ENCODE results near the gene RPN2.

The RPN2 gene

DNA sequence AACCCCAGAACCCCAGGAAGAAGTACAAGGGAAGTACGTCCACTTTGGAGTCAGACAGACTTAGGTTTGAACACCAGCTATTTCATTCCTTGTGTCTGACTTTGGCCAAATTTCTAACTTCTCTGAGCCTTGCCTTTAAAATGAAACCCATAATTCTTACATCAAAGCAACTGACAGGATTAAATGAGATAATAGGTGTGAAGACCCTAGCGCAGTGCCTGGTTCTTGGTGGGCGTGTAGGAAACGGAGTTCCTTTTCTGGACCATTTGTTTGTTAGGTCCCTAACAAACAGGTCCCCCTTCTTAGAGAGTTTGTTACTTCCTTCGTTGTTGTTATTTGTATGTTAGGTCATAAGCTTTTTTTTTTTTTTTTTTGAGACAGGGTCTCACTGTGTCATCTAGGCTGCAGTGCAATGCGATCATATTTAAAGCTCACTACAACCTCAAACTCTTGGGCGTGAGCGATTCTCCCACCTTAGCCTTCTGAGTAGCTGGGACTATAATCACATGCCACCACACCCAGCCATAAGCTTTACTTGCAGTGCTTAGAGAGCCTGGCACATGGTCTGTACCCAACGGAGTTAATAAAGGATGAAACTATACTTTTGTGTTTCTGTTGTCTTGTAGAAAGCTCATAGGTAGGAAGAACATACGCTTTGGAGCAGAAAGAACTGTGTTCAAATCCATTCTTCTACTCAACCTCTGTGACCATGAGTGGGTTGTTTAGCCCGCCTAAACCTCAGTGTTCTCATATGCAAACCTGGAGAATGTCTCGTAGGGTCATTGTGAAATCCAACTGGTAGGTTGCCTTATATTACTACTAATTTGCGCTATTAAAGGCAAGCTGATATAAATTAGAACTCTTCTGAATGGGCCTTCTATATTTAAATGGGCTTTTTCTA lies 22.0 kb downstream of the RPN2 start:
- H3K36me3 ChIP-seq (ENCODE audit: control insufficient read depth, insufficient read depth, low read length) = peaks cover 96% of the 10 kb centered on the region
- H3K4me1 ChIP-seq (ENCODE audit: control insufficient read depth, insufficient read depth, low read length) = peaks cover 3% of the 10 kb centered on the region; the same call in 1 of the 2 replicates
- peak overlapping the region; percentile 74 for H3K27ac ChIP-seq (ENCODE audit: low read depth, low read length)
- H3K9ac ChIP-seq (ENCODE audit: low read depth, low read length) = no peak overlapping the region
- no peaks in the 10 kb centered on the region for H3K9me3 ChIP-seq (ENCODE audit: control insufficient read depth, insufficient read depth, low read length)
- H3K4me3 ChIP-seq (ENCODE audit: low read depth, low read length) = no peak overlapping the region
- H3K27me3 ChIP-seq (ENCODE audit: control insufficient read depth, insufficient read depth, low read length) = no peaks in the 10 kb centered on the region

GRCh38 chr20:37201827-37202162 lies 22.7 kb downstream of the RPN2 start:
- Histone ChIP-seq H3K9me3 (ENCODE audit: control insufficient read depth, insufficient read depth, low read length) (no peaks in the 10 kb centered on the region), H3K36me3 (ENCODE audit: control insufficient read depth, insufficient read depth, low read length) (peaks cover 97% of the 10 kb centered on the region), H3K4me3 (ENCODE audit: low read depth, low read length) (no peak overlapping the region), H3K4me1 (ENCODE audit: control insufficient read depth, insufficient read depth, low read length) (peaks cover 3% of the 10 kb centered on the region; the same call in 1 of the 2 replicates), H3K27me3 (ENCODE audit: control insufficient read depth, insufficient read depth, low read length) (no peaks in the 10 kb centered on the region), H3K27ac (ENCODE audit: low read depth, low read length) (peak overlapping the region; percentile 74), H3K9ac (ENCODE audit: low read depth, low read length) (no peak overlapping the region)

GRCh38 chr20:37202267-37202943 lies 23.3 kb downstream of the RPN2 start:
- Histone ChIP-seq H3K4me1 (ENCODE audit: control insufficient read depth, insufficient read depth, low read length) (peaks cover 3% of the 10 kb centered on the region; the same call in 1 of the 2 replicates), H3K27ac (ENCODE audit: low read depth, low read length) (peak overlapping the region; percentile 74), H3K9me3 (ENCODE audit: control insufficient read depth, insufficient read depth, low read length) (no peaks in the 10 kb centered on the region), H3K9ac (ENCODE audit: low read depth, low read length) (no peak overlapping the region), H3K27me3 (ENCODE audit: control insufficient read depth, insufficient read depth, low read length) (no peaks in the 10 kb centered on the region), H3K36me3 (ENCODE audit: control insufficient read depth, insufficient read depth, low read length) (peaks cover 97% of the 10 kb centered on the region), H3K4me3 (ENCODE audit: low read depth, low read length) (no peak overlapping the region)

DNA sequence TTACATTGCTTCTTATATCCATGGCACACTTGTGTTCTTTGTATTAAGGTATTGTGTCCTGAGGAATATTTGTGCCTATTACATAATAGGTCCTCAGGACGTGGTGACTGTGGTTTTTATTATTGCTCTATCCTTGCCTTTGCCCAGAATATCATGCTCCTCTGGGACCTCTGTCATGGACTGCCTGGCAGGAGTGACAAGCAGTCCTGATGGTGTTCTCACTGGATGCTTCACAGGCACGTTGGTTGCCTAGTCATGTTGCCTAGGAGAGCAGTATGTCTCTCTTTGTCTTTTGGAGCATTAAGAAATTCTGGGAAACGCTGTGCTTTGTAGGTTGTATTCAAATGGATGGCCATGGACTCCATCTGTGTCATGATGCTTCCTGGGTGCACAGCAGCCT lies 24.9 kb downstream of the RPN2 start:
- no peak overlapping the region for H3K4me3 ChIP-seq (ENCODE audit: low read depth, low read length)
- no peaks in the 10 kb centered on the region for H3K9me3 ChIP-seq (ENCODE audit: control insufficient read depth, insufficient read depth, low read length)
- H3K27me3 ChIP-seq (ENCODE audit: control insufficient read depth, insufficient read depth, low read length) = no peaks in the 10 kb centered on the region
- peak overlapping the region; percentile 10; the same call in 1 of the 2 replicates for H3K9ac ChIP-seq (ENCODE audit: low read depth, low read length)
- no peak overlapping the region for H3K27ac ChIP-seq (ENCODE audit: low read depth, low read length)
- peaks cover 97% of the 10 kb centered on the region for H3K36me3 ChIP-seq (ENCODE audit: control insufficient read depth, insufficient read depth, low read length)
- H3K4me1 ChIP-seq (ENCODE audit: control insufficient read depth, insufficient read depth, low read length) = peaks cover 3% of the 10 kb centered on the region; the same call in 1 of the 2 replicates

DNA sequence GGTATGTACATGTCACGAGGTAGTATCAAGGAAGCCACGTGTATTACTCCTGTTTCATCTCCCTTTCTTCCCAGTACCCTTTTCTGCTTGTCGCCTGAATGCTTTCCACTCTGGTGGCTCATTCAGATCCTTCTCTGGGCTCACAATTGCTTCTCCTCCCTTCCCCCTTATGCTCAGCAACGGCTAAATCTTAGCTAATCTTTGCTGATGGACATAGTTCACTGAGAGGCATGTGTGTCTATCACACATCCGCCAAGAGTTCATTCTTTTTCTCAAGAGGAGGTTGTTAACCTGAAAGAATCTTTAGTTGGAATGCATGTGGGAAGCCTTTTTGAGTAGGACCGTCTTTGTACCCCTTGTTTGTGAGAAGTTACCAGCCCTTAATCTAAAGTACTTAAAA lies 26.0 kb downstream of the RPN2 start:
- Histone ChIP-seq H3K4me1 (ENCODE audit: control insufficient read depth, insufficient read depth, low read length) (peaks cover 3% of the 10 kb centered on the region; the same call in 1 of the 2 replicates), H3K4me3 (ENCODE audit: low read depth, low read length) (no peak overlapping the region), H3K9me3 (ENCODE audit: control insufficient read depth, insufficient read depth, low read length) (no peaks in the 10 kb centered on the region), H3K36me3 (ENCODE audit: control insufficient read depth, insufficient read depth, low read length) (peaks cover 99% of the 10 kb centered on the region), H3K27me3 (ENCODE audit: control insufficient read depth, insufficient read depth, low read length) (no peaks in the 10 kb centered on the region), H3K9ac (ENCODE audit: low read depth, low read length) (no peak overlapping the region), H3K27ac (ENCODE audit: low read depth, low read length) (no peak overlapping the region)

GRCh38 chr20:37205794-37206193 lies 26.7 kb downstream of the RPN2 start:
- H3K9me3 ChIP-seq (ENCODE audit: control insufficient read depth, insufficient read depth, low read length) = no peaks in the 10 kb centered on the region
- H3K27me3 ChIP-seq (ENCODE audit: control insufficient read depth, insufficient read depth, low read length) = no peaks in the 10 kb centered on the region
- no peak overlapping the region for H3K27ac ChIP-seq (ENCODE audit: low read depth, low read length)
- peaks cover 98% of the 10 kb centered on the region for H3K36me3 ChIP-seq (ENCODE audit: control insufficient read depth, insufficient read depth, low read length)
- no peak overlapping the region for H3K4me3 ChIP-seq (ENCODE audit: low read depth, low read length)
- no peak overlapping the region for H3K9ac ChIP-seq (ENCODE audit: low read depth, low read length)
- peaks cover 3% of the 10 kb centered on the region; the same call in 1 of the 2 replicates for H3K4me1 ChIP-seq (ENCODE audit: control insufficient read depth, insufficient read depth, low read length)

- Histone ChIP-seq H3K27me3 (ENCODE audit: control insufficient read depth, insufficient read depth, low read length) (no peaks in the 10 kb centered on the region), H3K4me3 (ENCODE audit: low read depth, low read length) (no peak overlapping the region), H3K9ac (ENCODE audit: low read depth, low read length) (no peak overlapping the region), H3K36me3 (ENCODE audit: control insufficient read depth, insufficient read depth, low read length) (peaks cover 93% of the 10 kb centered on the region), H3K27ac (ENCODE audit: low read depth, low read length) (no peak overlapping the region), H3K9me3 (ENCODE audit: control insufficient read depth, insufficient read depth, low read length) (no peaks in the 10 kb centered on the region), H3K4me1 (ENCODE audit: control insufficient read depth, insufficient read depth, low read length) (peaks cover under 1% of the 10 kb centered on the region; the same call in 1 of the 2 replicates)
These were observed 28.0 kb downstream of the RPN2 start for GRCh38 chr20:37207171-37207570.

- Histone ChIP-seq H3K27me3 (ENCODE audit: control insufficient read depth, insufficient read depth, low read length) (no peaks in the 10 kb centered on the region), H3K36me3 (ENCODE audit: control insufficient read depth, insufficient read depth, low read length) (peaks cover 95% of the 10 kb centered on the region), H3K9ac (ENCODE audit: low read depth, low read length) (no peak overlapping the region), H3K4me3 (ENCODE audit: low read depth, low read length) (no peak overlapping the region), H3K9me3 (ENCODE audit: control insufficient read depth, insufficient read depth, low read length) (no peaks in the 10 kb centered on the region), H3K27ac (ENCODE audit: low read depth, low read length) (no peak overlapping the region), H3K4me1 (ENCODE audit: control insufficient read depth, insufficient read depth, low read length) (no peaks in the 10 kb centered on the region)
These were observed 30.1 kb downstream of the RPN2 start for GRCh38 chr20:37209193-37209592.

- Histone ChIP-seq H3K4me3 (ENCODE audit: low read depth, low read length) (no peak overlapping the region), H3K4me1 (ENCODE audit: control insufficient read depth, insufficient read depth, low read length) (no peaks in the 10 kb centered on the region), H3K36me3 (ENCODE audit: control insufficient read depth, insufficient read depth, low read length) (peaks cover 95% of the 10 kb centered on the region), H3K27ac (ENCODE audit: low read depth, low read length) (no peak overlapping the region), H3K9me3 (ENCODE audit: control insufficient read depth, insufficient read depth, low read length) (no peaks in the 10 kb centered on the region), H3K9ac (ENCODE audit: low read depth, low read length) (no peak overlapping the region), H3K27me3 (ENCODE audit: control insufficient read depth, insufficient read depth, low read length) (no peaks in the 10 kb centered on the region)
These were observed 30.7 kb downstream of the RPN2 start for GRCh38 chr20:37209661-37210314.

GRCh38 chr20:37218441-37218840 lies 39.3 kb downstream of the RPN2 start:
- Histone ChIP-seq H3K36me3 (ENCODE audit: control insufficient read depth, insufficient read depth, low read length) (peaks cover 82% of the 10 kb centered on the region), H3K9ac (ENCODE audit: low read depth, low read length) (no peak overlapping the region), H3K4me1 (ENCODE audit: control insufficient read depth, insufficient read depth, low read length) (0 out of 2 replicates have a peak, but pooled peaks cover 14% of the 10 kb centered on the region), H3K27me3 (ENCODE audit: control insufficient read depth, insufficient read depth, low read length) (no peaks in the 10 kb centered on the region), H3K9me3 (ENCODE audit: control insufficient read depth, insufficient read depth, low read length) (no peaks in the 10 kb centered on the region), H3K27ac (ENCODE audit: low read depth, low read length) (no peak overlapping the region), H3K4me3 (ENCODE audit: low read depth, low read length) (no peak overlapping the region)
